ENCODE results near the gene MRPL11. TPM values are rescaled to one million over a fixed set of nuclear protein-coding genes. Genes with fewer than 3 reads are reported as not detected.

Gene MRPL11
- total RNA-seq, 4 donors from 2014 or later = 42.9 to 63.8 (median 53.9) TPM

GRCh38 chr11:66410191-66410590 lies 28.5 kb downstream of the MRPL11 start:
- no peaks in the 10 kb centered on the region for H3K36me3 ChIP-seq
- no peaks in the 10 kb centered on the region for H3K9me3 ChIP-seq
- TF ChIP-seq EP300 (IDR thresholded peaks at IDR 0.05) (no peak), CTCF (IDR thresholded peaks at IDR 0.05) (no peak), POLR2A (IDR thresholded peaks at IDR 0.05) (no peak)
- peaks cover 0 to 28% of the 10 kb centered on the region in 2 donors for H3K27me3 ChIP-seq
- H3K4me1 ChIP-seq = peaks cover 0 to 10% (median 4%) of the 10 kb centered on the region in 4 donors
- WGBS, 2 donors = 81 to 84% methylated on average over 10 to 12 of the region's 12 CpGs
- DNase-seq (ENCODE audit: low spot score in 2 of 2) = no peak
- H3K4me3 ChIP-seq = no peak overlapping the region
- no peak overlapping the region for H3K27ac ChIP-seq

- H3K27ac ChIP-seq = peak overlapping the region in 2 of 4 donors; percentile 40 to 53
- H3K9me3 ChIP-seq = no peaks in the 10 kb centered on the region
- peak overlapping the region; percentile 21 to 50 (median 42) for H3K4me3 ChIP-seq
- no peaks in the 10 kb centered on the region for H3K36me3 ChIP-seq
- H3K27me3 ChIP-seq = peaks cover 0 to 23% of the 10 kb centered on the region in 2 donors
- 24 to 45% methylated on average over 5 to 7 of the region's 15 CpGs for WGBS, 2 donors
- H3K4me1 ChIP-seq = peaks cover 0 to 10% (median 4%) of the 10 kb centered on the region in 4 donors
- no peak for TF ChIP-seq CTCF (IDR thresholded peaks at IDR 0.05)
- TF ChIP-seq POLR2A (IDR thresholded peaks at IDR 0.05) = no peak
- TF ChIP-seq EP300 (IDR thresholded peaks at IDR 0.05) = no peak
- DNase-seq (ENCODE audit: low spot score in 2 of 2) = no peak
These were observed 29.4 kb downstream of the MRPL11 start for GRCh38 chr11:66409226-66409625.

GRCh38 chr11:66408488-66409214 lies 30.0 kb downstream of the MRPL11 start:
- WGBS, 2 donors = 1% methylated on average over 27 to 40 of the region's 63 CpGs
- Histone ChIP-seq H3K4me1 (peaks cover 0 to 10% (median 4%) of the 10 kb centered on the region in 4 donors), H3K27me3 (peaks cover 0 to 26% of the 10 kb centered on the region in 2 donors)

GRCh38 chr11:66407651-66408050 lies 31.0 kb downstream of the MRPL11 start:
- no peaks in the 10 kb centered on the region for H3K36me3 ChIP-seq
- H3K27ac ChIP-seq = no peak overlapping the region
- TF ChIP-seq EP300 (IDR thresholded peaks at IDR 0.05) = no peak
- TF ChIP-seq POLR2A (IDR thresholded peaks at IDR 0.05) = no peak
- no peak for TF ChIP-seq CTCF (IDR thresholded peaks at IDR 0.05)
- peaks cover 0 to 10% (median 4%) of the 10 kb centered on the region in 4 donors for H3K4me1 ChIP-seq
- no peak overlapping the region for H3K4me3 ChIP-seq
- peaks cover 0 to 32% of the 10 kb centered on the region in 2 donors for H3K27me3 ChIP-seq
- H3K9me3 ChIP-seq = no peaks in the 10 kb centered on the region
- DNase-seq (ENCODE audit: low spot score in 2 of 2) = no peak
- 56 to 76% methylated on average over 4 to 5 of the region's 5 CpGs for WGBS, 2 donors

More at GRCh38 chr11:66408488-66409214, 30.0 kb downstream of the MRPL11 start:
- H3K36me3 ChIP-seq = no peaks in the 10 kb centered on the region
- TF ChIP-seq CTCF (IDR thresholded peaks at IDR 0.05) (peak; percentile 98 to 100 (median 100)), EP300 (IDR thresholded peaks at IDR 0.05) (peak; percentile 8 to 47), POLR2A (IDR thresholded peaks at IDR 0.05) (no peak)
- peak overlapping the region; percentile 21 to 50 (median 42) for H3K4me3 ChIP-seq
- no peaks in the 10 kb centered on the region for H3K9me3 ChIP-seq
- DNase-seq (ENCODE audit: low spot score in 2 of 2) = peak; percentile 85 to 96
- H3K27ac ChIP-seq = peak overlapping the region in 3 of 4 donors; percentile 40 to 53 (median 43)

GRCh38 chr11:66393954-66394353 lies 44.7 kb downstream of the MRPL11 start:
- no peak overlapping the region for H3K4me3 ChIP-seq

More at GRCh38 chr11:66393954-66394353, 44.7 kb downstream of the MRPL11 start:
- 81 to 89% methylated on average over 3 of the region's 3 CpGs for WGBS, 2 donors
- no peaks in the 10 kb centered on the region for H3K36me3 ChIP-seq
- H3K27ac ChIP-seq = no peak overlapping the region
- peaks cover 0 to 20% of the 10 kb centered on the region in 2 donors for H3K27me3 ChIP-seq
- no peak for DNase-seq (ENCODE audit: low spot score in 2 of 2)
- H3K4me1 ChIP-seq = no peaks in the 10 kb centered on the region
- TF ChIP-seq CTCF (IDR thresholded peaks at IDR 0.05) (no peak), EP300 (IDR thresholded peaks at IDR 0.05) (no peak), POLR2A (IDR thresholded peaks at IDR 0.05) (no peak)
- H3K9me3 ChIP-seq = no peaks in the 10 kb centered on the region
